Activated CD4-positive, alpha-beta T cell treated with anti-CD3 and anti-CD28 coated beads for 24 hours (primary cell): Measurements from ENCODE around the gene RINT1.
A peak's percentile ranks its signal among the peaks of the same experiment; 100 is the strongest.
"Not testable (repeated sequence)": the region's sequence is repeated elsewhere in the genome, so short reads cannot be mapped to it uniquely, and the experiment has no call there.

Experiments used
- DNase-seq, 2 donors: peaks; one replicate each; pipeline ENCODE4 v3.0.0-alpha.2; 2020; ENCODE audit warnings: low read depth in 2 of 2

The RINT1 gene

DNA sequence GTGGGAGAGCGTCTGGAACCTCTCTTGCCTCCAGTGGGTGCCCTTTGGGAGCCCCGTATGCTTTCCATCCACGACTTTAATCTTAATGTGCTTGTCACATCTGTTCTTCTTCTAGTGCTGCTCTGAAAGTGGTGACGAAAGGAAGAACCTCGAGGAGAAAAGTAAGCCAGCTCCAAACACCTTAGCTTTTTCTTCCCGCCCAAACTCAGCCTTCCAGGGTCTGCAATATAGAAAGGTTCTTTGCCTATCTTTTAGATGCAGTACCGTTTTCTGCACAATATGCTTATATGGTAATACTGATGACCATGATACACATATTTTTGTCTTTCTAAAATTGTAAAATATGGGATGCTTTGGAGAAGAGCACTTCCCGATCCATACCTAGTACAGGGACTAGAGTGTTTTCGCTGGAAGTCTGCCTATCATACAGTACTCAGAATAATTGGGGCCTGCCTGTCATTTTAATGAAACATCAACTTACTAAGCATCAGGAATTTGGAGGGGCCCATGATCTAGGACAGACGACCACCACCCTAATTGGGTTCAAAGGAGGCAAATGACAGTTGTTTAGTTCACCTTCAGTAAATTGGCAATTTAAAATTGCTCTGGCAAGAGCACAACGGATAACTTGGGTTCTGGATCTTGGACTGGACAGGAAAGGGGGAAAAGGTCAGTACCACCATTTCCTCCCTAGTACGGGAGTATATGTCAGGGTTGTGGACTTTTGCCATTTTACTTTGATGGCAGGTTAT, 884 bp downstream of the RINT1 start:
- no peak for DNase-seq

DNA sequence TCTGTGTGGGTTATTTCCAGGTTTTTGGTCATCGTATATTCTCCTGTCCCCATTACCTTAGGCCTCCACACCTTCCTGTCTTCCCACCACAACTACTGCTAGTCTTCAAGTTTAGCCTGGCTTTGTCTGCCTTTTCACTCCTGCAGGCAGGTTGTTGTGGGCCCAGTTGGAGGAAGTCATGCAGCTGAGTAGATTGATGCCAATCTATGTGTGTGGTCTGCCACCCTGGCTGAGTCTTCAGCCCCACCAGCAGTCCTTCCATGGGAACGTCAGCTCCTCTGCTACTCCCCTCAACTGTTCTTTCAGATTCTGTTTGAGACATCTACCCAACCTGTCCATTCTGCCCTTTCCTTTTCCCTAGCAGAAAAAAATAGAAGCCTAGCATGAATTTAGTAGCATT, 6.3 kb downstream of the RINT1 start:
- DNase-seq, result no peak

DNA sequence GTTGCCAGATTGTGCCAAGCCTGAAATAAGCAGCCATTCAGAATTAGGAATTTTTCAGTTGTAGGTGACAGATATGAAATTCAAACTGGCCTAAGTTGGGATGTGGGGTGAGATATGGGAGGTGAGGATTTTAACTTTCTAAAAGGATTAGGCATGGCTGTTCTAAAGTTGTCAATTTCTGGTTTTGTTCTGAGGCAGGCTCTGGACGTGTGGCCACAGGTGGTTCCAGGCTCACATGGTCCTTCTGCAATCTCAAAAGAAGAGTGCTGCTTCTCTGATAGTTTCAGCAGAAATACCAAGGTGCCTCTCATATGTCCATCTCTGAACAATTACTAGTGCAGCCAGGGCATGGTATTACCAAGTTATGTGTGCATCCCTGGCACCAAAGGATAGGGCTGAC, 27.9 kb downstream of the RINT1 start:
- DNase-seq, result no peak

DNA sequence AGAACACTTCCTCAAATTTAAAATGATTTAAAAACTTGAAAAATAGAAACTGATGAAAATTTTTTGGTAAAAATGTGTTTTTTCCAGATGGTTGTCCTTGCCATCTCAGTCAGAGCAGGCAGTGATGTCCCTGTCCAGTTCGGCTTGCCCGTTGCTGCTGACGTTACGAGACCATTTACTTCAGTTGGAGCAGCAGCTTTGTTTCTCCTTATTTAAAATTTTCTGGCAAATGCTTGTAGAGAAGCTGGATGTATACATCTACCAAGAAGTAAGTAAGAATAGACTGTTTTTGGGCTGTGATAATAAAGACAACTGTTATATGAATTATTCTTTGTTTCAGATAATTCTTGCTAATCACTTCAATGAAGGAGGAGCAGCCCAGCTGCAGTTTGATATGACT, 33.2 kb downstream of the RINT1 start:
- DNase-seq, result no peak

DNA sequence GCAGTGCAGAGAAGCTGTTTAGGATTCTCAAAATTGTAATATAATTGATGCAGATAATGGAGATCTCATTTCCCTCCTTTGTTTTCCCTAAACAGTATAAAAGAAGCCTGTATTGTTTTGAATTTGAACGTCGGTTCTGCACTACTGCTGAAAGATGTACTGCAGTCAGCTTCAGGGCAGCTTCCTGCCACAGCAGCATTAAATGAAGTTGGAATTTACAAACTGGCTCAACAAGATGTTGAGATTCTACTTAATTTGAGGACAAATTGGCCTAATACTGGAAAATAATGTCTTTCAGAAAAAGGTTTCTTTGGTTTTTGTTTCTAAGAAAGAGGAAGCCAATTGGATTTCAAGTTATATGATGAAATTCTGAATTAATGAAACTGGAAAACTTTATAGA, 35.0 kb downstream of the RINT1 start:
- DNase-seq, result no peak

DNA sequence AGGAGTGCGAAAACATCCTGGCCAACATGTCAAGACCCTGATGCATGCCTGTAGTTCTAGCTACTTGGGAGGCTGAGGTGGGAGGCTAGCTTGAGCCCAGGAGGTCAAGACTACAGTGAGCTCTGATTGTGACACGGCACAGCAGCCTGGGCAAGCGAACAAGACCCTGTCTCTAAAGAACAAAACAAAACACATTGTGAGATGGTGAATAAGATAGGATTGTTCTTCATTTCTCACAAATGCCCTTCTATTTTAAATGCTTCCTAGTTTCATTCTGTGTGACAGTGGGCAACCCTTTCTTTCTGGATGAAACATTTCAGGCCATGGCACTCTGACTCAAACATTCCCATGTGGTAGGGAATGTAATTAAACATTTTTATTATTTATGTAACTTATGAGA, 35.8 kb downstream of the RINT1 start:
- no peak for DNase-seq

DNA sequence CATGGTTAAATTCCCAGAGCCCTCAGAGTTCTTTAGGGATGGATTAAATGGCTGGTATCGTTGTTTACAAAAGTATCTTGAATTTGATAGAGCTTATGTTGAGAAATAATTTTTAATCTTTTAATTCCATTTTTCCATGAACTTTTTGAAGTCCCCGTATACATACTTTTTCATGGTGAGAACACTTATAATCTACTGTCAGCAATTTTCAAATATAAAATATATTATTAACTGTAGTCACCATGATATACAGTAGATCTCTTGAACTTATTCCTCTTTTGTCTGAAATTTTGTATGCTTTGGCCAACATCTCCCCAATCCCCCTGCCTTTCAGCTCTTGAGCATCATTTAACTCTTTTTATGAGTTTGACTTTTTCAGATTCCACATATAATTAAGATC, 39.9 kb downstream of the RINT1 start:
- no peak for DNase-seq

DNA sequence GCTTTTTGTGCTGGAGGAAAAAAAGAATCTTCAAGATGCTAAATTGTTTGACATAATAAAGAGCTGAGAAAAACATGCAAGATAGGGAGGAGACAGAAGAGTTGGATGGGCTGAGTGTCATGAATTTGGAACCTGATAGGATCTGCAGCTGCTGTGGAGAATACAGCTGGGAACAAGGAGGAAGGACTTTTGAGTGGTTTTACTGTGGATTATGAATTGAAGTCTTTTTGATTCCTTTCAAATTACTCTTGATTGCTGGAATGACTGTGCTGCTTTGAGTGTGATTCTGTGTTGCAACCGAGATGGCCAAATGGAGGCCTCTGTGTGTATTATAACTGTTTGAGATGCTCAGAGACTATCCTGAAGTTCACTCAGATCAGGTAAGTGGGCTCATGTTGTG, 45.2 kb downstream of the RINT1 start:
- no peak for DNase-seq

DNA sequence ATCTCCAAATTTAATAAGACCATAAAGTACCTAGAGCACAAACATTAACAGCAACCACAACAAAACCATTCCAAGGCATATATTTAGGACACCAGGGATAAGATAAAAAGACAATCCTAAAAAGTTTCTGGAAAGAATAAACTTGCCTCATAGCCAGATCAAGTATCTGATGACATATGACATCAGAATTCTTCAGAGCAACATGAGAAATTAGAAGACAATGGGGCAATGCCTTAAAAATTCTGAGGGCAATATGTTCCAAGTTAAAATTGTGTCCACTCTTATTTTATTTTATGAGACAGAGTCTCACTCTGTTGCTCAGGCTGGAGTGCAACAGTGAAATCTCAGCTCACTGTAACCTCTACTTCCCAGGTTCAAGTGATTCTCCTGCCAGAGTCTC, 46.5 kb downstream of the RINT1 start:
- DNase-seq, result no peak

DNA sequence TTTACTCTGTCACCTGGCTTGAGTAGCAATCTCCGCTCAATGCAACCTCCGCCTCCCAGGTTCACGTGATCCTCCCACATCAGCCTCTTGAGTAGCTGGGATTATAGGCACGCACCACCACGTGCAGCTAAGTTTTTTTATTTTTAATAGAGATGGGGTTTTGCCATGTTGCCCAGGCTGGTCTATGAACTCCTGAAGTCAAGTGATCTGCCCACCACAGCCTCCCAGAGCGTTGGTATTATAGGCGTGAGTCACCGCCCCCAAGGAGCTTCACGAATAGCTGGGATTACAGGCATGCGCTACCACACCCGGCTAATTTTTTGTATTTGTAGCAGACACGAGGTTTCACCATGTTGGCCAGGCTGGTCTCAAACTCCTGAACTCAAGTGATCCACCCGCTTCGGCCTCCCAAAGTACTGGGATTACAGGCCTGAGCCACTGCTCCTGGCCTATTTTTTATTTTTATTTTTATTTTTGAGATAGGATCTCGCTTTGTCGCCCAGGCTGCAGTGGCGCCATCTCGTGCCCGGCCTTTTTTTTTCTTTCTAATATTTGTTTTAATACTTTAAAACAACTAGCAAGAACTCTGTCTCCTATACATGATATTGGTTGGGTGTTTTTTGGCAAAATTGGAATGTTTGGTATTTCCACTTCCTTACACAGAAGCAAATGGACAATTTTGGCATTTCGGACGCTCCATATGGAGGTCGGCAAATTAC, 48.2 kb downstream of the RINT1 start:
- no peak for DNase-seq

DNA sequence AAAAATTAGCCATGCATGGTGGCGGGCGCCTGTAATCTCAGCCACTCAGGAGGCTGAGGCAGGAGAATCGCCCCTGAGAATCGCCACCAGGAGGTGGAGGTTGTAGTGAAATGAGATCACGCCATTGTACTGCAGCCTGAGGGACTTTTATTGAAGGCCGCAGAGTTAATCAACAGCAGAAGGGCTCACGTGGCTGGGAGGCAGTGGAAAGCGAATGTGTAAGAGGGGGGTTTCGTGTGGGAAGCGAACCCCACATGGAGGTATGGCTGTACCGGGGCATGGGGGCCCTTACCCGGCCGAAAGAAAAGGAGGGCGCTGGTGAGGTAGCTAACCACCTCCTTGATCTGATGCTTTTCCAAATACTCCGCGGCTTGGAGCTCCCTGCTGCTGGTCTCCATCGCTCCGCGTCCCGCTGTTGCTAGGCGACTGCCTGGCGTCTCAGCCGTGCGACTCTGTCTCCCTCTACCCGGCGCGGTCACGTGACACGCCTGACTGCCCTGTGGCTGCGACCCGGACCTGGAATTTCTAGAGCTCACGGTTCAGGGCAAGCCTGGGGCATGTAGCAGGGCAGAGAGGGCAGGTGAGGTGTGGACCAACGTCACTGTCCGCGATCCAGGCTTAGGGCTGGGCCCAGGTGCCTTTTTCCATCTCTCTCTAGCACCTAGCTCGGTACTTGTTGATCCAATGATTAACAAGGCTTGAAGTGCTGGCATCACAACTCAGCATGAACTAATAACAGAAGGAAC, 49.2 kb downstream of the RINT1 start, which contains the start of gene EFCAB10:
TSS of gene EFCAB10 (minus strand) at position 428 of the 746 bp plus-strand sequence. CDS start at position 398, 30 bp downstream.
- DNase-seq, result peak; percentile 21 to 45

DNA sequence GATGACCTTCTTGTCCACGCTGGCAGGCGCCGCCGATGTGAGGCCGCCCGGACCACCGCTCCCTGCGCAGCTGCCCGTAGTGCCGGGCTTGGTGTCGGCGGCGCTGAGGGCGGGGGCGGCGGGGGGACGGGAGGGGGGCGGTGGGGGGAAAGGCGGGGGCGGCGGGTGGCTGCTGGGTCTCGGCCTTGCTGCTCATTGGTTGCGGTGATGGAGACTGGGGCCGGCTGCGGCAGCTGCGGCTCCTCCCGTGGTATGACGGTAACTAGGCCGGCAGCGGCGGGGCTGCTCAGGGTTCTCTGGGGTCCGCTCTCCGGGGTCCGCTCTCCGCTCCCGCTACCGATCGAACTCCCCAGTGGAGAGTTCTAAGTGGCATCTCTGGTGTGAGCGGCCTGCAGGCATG, 51.1 kb downstream of the RINT1 start:
- DNase-seq, result no peak

DNA sequence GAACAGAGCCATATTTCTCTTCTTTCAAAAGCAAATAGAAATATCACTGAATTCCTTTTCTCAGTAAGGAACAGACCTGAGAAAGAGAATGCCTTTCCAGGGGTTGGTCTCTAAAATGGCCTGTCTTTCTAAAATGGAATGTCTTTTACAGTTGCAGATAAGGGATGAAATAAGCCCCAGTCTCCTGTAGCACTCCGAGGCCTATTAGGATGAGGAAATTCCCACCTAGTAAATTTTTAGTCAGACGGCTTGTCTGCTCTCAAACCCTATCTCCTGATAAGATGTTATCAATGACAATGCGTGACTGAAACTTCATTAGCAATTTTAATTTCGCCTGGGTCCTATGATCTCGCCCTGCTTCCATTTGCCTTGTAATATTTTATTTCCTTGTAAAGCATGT, 52.2 kb downstream of the RINT1 start:
- DNase-seq, result no peak

DNA sequence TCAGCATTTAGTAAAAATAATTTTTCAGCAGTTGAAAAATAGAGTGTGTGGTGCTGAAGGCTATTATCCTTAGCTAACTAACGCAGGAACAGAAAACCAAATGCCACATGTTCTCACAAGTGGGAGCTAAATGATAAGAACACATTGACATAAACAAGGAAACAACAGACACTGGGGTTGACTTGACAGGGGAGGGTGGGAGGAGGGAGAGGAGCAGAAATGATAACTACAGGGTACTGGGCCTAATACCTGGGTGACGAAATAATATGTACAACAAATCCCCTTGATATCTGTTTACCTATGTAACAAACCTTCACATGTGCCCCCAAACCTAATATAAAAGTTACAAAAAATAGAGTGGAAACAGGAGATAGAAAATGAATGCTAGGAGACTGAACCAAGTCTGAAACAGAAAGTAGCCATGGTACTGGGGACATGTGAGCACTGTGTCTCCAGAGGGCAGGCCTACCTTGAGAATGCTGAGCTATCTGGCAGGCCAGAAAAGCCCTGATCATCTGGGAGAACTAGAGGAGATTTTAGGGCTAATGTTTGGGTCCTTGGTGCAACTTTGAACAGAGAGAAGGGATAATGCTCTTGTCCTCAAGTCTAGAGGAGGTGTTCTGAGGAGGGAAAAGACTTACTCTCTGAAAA, 54.0 kb downstream of the RINT1 start:
- no peak for DNase-seq

DNA sequence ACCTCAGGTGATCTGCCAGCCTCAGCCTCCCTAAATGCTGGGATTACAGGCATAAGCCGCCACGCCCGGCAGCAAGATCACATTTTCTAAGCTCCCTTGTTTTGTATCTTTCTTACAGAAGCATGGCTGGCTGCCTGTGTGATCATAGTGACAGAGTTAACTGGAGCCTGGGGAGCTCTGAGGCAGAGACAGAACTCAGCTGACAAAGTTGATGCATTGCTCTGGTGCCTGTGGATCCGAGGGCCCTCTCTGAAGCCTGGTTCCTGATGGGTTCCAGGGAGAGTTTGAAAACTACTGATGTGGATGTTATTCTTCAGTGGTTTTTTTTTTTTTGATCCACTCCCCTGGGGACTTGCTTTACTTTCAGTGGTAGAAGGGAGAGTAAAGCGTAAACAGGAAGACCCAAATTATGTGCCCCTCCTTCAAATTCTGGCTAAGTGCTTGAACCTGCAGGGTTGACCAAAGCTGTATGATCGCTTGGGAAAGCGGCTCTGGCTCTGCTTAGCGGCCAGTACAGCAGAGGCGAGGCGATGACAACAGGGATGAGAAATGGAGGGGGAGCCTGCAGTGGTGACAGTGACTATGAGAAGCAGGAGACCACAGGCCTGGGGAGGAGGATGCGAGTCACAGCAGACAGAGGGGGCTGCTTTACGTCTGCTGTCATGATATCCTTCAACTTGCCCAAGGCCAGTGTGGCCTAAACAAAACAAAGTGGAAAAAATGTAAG, 56.1 kb downstream of the RINT1 start:
- no peak for DNase-seq

DNA sequence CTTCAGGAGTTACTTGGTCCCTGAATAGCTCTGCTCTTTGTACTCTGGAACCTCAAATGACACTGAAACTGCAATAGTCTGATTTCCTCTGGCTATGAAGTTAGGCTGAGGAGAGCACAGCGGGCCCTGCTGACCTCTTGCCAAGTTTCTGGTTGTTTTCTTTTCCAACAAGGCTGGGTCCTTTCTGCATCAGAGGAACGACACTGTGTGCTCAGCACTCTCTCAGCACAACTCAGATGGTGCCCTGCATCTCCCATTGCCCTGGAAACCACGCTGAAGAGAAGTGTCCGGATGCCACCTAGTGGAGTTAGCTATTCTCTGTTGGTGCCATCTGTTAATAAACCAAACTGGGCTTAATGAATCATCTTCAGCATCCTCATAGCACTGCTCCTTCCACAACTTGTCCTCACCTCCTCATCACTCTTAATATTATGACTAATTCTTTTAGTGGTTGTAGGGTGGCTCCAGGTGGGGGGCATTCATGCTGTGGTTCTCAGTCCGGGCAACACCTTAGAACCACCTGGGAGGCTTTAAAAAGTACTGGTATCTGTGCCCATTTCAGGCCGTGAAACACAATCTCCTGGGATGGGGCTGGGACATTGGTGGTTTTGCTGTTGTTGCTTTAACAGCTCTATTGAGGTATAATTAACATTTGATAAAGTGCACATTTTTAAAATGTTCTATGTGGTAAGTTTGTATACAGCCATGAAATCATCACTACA, 57.5 kb downstream of the RINT1 start:
- DNase-seq, result peak; percentile 10 to 15

DNA sequence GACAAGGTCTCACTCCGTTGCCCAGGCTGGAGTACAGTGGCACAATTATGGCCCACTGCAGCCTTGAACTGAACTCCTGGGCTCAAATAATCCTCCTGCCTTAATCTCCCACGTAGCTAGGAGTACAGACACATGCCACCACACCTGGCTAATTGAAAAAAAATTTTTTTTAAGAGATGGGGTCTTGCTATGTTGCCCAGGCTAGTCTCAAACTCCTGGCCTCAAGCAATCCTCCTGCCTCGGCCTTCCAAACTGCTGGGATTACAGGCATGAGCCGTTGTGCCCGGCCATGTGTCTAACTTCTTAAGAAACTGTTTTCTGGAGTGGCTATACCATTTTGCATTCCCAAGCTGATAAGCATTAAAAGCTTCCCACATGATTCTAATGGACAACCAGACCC, 58.8 kb downstream of the RINT1 start:
- DNase-seq, result no peak

DNA sequence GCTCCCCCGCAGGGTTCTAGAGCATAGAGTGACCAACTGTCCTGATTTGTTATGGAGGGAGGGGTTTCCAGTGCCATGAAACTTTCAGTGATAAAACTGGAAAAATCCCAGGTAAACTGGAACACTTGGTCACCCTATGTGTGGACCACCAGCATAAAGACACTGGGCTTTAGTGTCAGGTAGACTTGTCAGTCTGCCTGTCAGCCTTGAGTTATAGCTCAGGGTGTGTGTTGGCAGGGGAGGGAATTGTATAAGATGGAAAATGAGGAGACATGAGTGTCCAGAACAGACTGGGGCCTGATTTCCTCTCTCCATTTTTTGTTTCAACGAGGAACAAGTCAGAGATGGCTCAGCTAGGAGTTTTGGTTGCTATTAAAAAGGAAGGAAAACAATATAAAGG, 59.5 kb downstream of the RINT1 start:
- DNase-seq, result no peak

DNA sequence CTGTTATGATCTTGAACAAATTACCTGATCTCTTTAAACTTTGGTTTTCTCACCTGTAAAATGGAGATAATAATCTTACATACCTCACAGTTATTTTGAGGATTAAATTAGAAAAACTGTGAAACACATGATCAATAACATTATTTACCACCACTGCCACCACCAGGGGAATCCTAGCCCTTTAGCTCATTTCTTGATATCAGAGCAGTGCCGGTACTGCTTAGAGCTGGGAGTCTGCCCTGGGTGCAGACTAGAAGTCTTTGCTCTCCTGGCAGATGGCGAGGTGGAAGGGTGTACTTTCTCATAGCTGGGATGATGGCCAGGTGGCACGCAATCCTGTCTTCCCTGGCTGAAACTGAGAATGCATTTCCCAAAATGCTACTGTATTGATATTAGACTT, 62.0 kb downstream of the RINT1 start:
- DNase-seq, result no peak

DNA sequence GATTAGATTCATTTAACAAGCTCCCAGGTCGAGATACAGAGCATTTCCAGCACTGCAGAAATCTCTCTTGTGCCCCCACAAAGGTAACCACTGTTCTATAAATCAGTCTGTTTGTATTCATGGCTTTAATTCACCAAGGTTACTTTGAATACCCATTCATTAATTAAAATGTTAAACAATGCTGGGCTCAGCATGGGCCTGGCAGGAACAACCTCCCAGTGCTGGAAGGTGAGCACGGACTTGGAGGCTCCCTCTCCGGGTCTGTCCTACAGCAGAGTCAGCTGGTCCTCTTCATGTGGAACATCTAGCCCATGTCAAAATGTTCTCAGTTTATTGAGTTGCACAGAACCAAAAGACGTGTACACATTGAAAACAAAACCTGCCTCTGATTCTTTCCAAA, 64.9 kb downstream of the RINT1 start:
- DNase-seq, result no peak

DNA sequence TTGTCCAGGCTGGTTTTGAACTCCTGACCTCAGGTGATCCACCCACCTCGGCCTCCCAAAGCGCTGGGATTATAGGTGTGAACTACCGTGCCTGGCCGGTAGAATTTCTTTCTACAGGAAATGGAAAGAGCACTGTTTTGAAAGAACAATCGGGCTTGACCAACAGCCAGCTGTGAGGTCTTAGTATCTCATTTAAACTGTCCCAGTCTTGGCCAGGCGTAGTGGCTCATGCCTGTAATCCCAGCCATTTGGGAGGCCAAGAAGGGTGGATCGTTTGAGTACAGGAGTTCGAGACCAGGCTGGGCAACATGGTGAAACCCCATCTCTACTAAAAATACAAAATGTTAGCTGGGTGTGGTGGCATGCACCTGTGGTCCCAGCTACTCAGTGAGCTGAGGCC, 67.1 kb downstream of the RINT1 start:
- DNase-seq, result not testable (repeated sequence)
